DND-41 (cell line): ENCODE data around the gene AMPD3.

ENCODE experiments used
- ATAC-seq: fragments of 200-7000 bp; cut with Tn5 transposase; 3 replicates; pipeline ENCODE4 v1.9.1; 2021; ENCODE audit warnings: low read depth; ENCODE audit not compliant: insufficient read depth
- DNase-seq: peaks from one replicate; pipeline ENCODE4 v3.0.0-alpha.2; 2020
- H2AFZ ChIP-seq: 2 replicates; pipeline ENCODE4 v1.6.0; 2012; ENCODE audit warnings: low read depth, low read length
- H3K27ac ChIP-seq: 2 replicates; pipeline ENCODE4 v1.5.1; 2012; ENCODE audit warnings: low read length, inconsistent platforms
- H3K27me3 ChIP-seq: fragments of 200-600 bp; sonication (generic); 2 replicates; pipeline ENCODE4 v1.6.0; 2012; ENCODE audit warnings: low read length, mild to moderate bottlenecking, inconsistent platforms; ENCODE audit not compliant: insufficient read depth, poor library complexity
- H3K36me3 ChIP-seq: 2 replicates; pipeline ENCODE4 v1.5.1; 2012; ENCODE audit warnings: low read length, inconsistent platforms; ENCODE audit not compliant: insufficient read depth
- H3K4me1 ChIP-seq: 2 replicates; pipeline ENCODE4 v1.5.1; 2012; ENCODE audit warnings: mild to moderate bottlenecking, low read length; ENCODE audit not compliant: insufficient read depth
- H3K4me2 ChIP-seq: 2 replicates; pipeline ENCODE4 v1.6.0; 2012; ENCODE audit warnings: mild to moderate bottlenecking, moderate library complexity, low read length, inconsistent platforms; ENCODE audit not compliant: insufficient read depth
- H3K4me3 ChIP-seq, 2 experiments: fragments of 200-600 bp in 1 of 2; shearing (Covaris generic) in 1 of 2; 2 replicates each; pipeline ENCODE4 v1.5.1; 2012 to 2016; ENCODE audit warnings: inconsistent platforms in 2 of 2, low read length in 2 of 2, mild to moderate bottlenecking in 2 of 2, low read depth in 1 of 2, moderate library complexity in 1 of 2
- H3K79me2 ChIP-seq: 2 replicates; pipeline ENCODE4 v1.6.0; 2012; ENCODE audit warnings: low read length, inconsistent platforms; ENCODE audit not compliant: insufficient read depth
- H3K9ac ChIP-seq: 2 replicates; pipeline ENCODE4 v1.6.0; 2012; ENCODE audit warnings: low read depth, mild to moderate bottlenecking, inconsistent platforms, low read length, moderate library complexity
- H3K9me3 ChIP-seq: 2 replicates; pipeline ENCODE4 v1.5.1; 2012; ENCODE audit warnings: low read length, moderate library complexity, mild to moderate bottlenecking, inconsistent platforms; ENCODE audit not compliant: insufficient read depth, severe bottlenecking
- H4K20me1 ChIP-seq: 2 replicates; pipeline ENCODE4 v1.6.0; 2012; ENCODE audit warnings: low read length; ENCODE audit not compliant: insufficient read depth
- CTCF ChIP-seq: IDR thresholded peaks from 2 replicates; pipeline ENCODE4 v1.5.1; 2012; ENCODE audit warnings: borderline replicate concordance, low read length, moderate library complexity, mild to moderate bottlenecking; ENCODE audit not compliant: poor library complexity, severe bottlenecking; ENCODE audit errors: extremely low read depth
- EZH2 ChIP-seq: IDR thresholded peaks from 3 replicates; pipeline ENCODE4 v1.6.1; 2012; ENCODE audit warnings: borderline replicate concordance, low read depth, mild to moderate bottlenecking, moderate library complexity, low read length, inconsistent platforms; ENCODE audit not compliant: severe bottlenecking

Gene AMPD3

GRCh38 chr11:10453261-10453660, 1.8 kb upstream of the AMPD3 start:
- H3K4me1 ChIP-seq, result peaks cover 40% of the 10 kb centered on the region
- H3K4me2 ChIP-seq, result no peak overlapping the region
- H3K36me3 ChIP-seq, result no peaks in the 10 kb centered on the region
- no peak overlapping the region for H3K27ac ChIP-seq
- no peak overlapping the region for H3K4me3 ChIP-seq
- H2AFZ ChIP-seq, result no peak overlapping the region
- peaks cover 12% of the 10 kb centered on the region for H3K27me3 ChIP-seq
- no peak for ATAC-seq
- no peak for DNase-seq
- no peaks in the 10 kb centered on the region for H4K20me1 ChIP-seq
- no peak for TF ChIP-seq EZH2
- TF ChIP-seq CTCF, result no peak
- peaks cover 15% of the 10 kb centered on the region for H3K79me2 ChIP-seq
- H3K9me3 ChIP-seq, result no peaks in the 10 kb centered on the region
- no peak overlapping the region for H3K9ac ChIP-seq

- H4K20me1 ChIP-seq, result no peaks in the 10 kb centered on the region
- no peaks in the 10 kb centered on the region for H3K36me3 ChIP-seq
- peak overlapping the region; percentile 61 for H3K9ac ChIP-seq
- peak overlapping the region; percentile 90 for H3K27ac ChIP-seq
- peak overlapping the region; percentile 79 for H2AFZ ChIP-seq
- DNase-seq (peak; percentile 90), ATAC-seq (peak; percentile 81)
- peak overlapping the region; percentile 96 for H3K4me2 ChIP-seq
- H3K79me2 ChIP-seq, result peaks cover 23% of the 10 kb centered on the region
- no peaks in the 10 kb centered on the region for H3K9me3 ChIP-seq
- TF ChIP-seq CTCF, result peak; percentile 2
- TF ChIP-seq EZH2, result no peak
- H3K27me3 ChIP-seq, result no peaks in the 10 kb centered on the region
- peaks cover 51% of the 10 kb centered on the region for H3K4me1 ChIP-seq
- peak overlapping the region; percentile 21 to 72; a peak in 3 of 4 replicates for H3K4me3 ChIP-seq
These were observed 798 bp downstream of the AMPD3 start for GRCh38 chr11:10455637-10456487.

GRCh38 chr11:10456519-10456918, 1.5 kb downstream of the AMPD3 start:
- H3K4me3 ChIP-seq, result peak overlapping the region; percentile 21 to 72; a peak in 3 of 4 replicates
- no peaks in the 10 kb centered on the region for H3K27me3 ChIP-seq
- H3K27ac ChIP-seq, result peak overlapping the region; percentile 90
- peak overlapping the region; percentile 79 for H2AFZ ChIP-seq
- peaks cover 4% of the 10 kb centered on the region for H3K36me3 ChIP-seq
- H3K79me2 ChIP-seq, result peaks cover 23% of the 10 kb centered on the region
- H4K20me1 ChIP-seq, result no peaks in the 10 kb centered on the region
- H3K9me3 ChIP-seq, result no peaks in the 10 kb centered on the region
- TF ChIP-seq CTCF (no peak), EZH2 (no peak)
- H3K4me2 ChIP-seq, result peak overlapping the region; percentile 96
- peaks cover 51% of the 10 kb centered on the region for H3K4me1 ChIP-seq
- peak overlapping the region; percentile 61 for H3K9ac ChIP-seq
- peak; percentile 62 for DNase-seq
- ATAC-seq, result peak; percentile 11
